HCT116 (cell line): ENCODE results near the gene SIL1. TPM values are rescaled to one million over a fixed set of nuclear protein-coding genes. Genes with fewer than 3 reads are reported as not detected.

Experiments
- ATAC-seq: fragments of 200-7000 bp; cut with Tn5 transposase; 2 replicates; pipeline ENCODE4 v1.9.1; 2020; ENCODE audit warnings: mild to moderate bottlenecking, moderate library complexity
- BruUV-seq: library from RNA; stranded (reverse); fragments of 400-500 nt; replicated peaks from 2 replicates; lab custom pipeline; 2021; lab: Mats Ljungman, UMichigan
- CTCF ChIA-PET: fragments of 300-600 bp; sonication (Branson Sonifier 250); formaldehyde crosslinking; loops from one replicate; lab custom pipeline; 2021; ENCODE audit warnings: antibody characterized with exemption; lab: Charles Lee
- POLR2A ChIA-PET: fragments of 300-600, 350-600 bp; sonication (Branson Sonifier 250); formaldehyde crosslinking; loops from one replicate; lab custom pipeline; 2021; ENCODE audit warnings: antibody characterized with exemption; lab: Charles Lee
- RAD21 ChIA-PET, 2 experiments: fragments of 300-600 bp; sonication (Branson Sonifier 250); formaldehyde crosslinking; loops; one replicate each; lab custom pipeline; 2023; ENCODE audit warnings: low total read pairs in 2 of 2; ENCODE audit not compliant: uncharacterized antibody in 2 of 2, unreplicated experiment in 2 of 2, low non-redundant PET in 1 of 2; lab: Charles Lee
- DNase-seq: peaks from one replicate; pipeline ENCODE4 v3.0.0-alpha.2; 2010; ENCODE audit warnings: low read depth, low spot score
- H2AFZ ChIP-seq: fragments of 200-600 bp; shearing (Covaris generic), sonication (generic); 2 replicates; pipeline ENCODE4 v1.6.1; 2017; ENCODE audit warnings: low read depth, mixed run types, mixed read lengths, antibody characterized with exemption, low read length; ENCODE audit not compliant: poor library complexity, severe bottlenecking
- H3K27ac ChIP-seq: 2 replicates; pipeline ENCODE4 v1.5.1; 2012; ENCODE audit warnings: low read depth, low read length
- H3K27me3 ChIP-seq: fragments of 200-600 bp; sonication (generic); 2 replicates; pipeline ENCODE4 v1.6.1; 2016; ENCODE audit warnings: mixed run types, low read length, mixed read lengths; ENCODE audit not compliant: insufficient read depth
- H3K36me3 ChIP-seq, 2 experiments: fragments of 200-500 bp in 1 of 2; fragments of 200-600 bp in 1 of 2; sonication (Bioruptor generic) in 1 of 2; sonication (generic) in 1 of 2; 2 replicates each; pipeline versions ENCODE4 v1.5.1 to v1.6.1; 2014 to 2016; ENCODE audit warnings: low read length in 2 of 2, inconsistent platforms in 1 of 2, mixed read lengths in 1 of 2, mixed run types in 1 of 2; ENCODE audit not compliant: insufficient read depth in 2 of 2, control insufficient read depth in 1 of 2
- H3K4me1 ChIP-seq, 2 experiments: fragments of 200-600 bp in 1 of 2; sonication (generic) in 1 of 2; 2 replicates each; pipeline versions ENCODE4 v1.5.1 to v1.6.1; 2012 to 2017; ENCODE audit warnings: low read length in 2 of 2, inconsistent platforms in 1 of 2, mild to moderate bottlenecking in 1 of 2, mixed read lengths in 1 of 2, mixed run types in 1 of 2, moderate library complexity in 1 of 2; ENCODE audit not compliant: insufficient read depth in 2 of 2, control insufficient read depth in 1 of 2
- H3K4me2 ChIP-seq: fragments of 200-600 bp; sonication (generic); 2 replicates; pipeline ENCODE4 v1.6.1; 2017; ENCODE audit warnings: mixed run types, low read length, mixed read lengths
- H3K4me3 ChIP-seq, 2 experiments: fragments of 200-600 bp in 1 of 2; sonication (generic) in 1 of 2; replicated peaks in 1 of 2; 2 replicates each; pipeline ENCODE4 v1.5.1; 2011 to 2016; ENCODE audit warnings: low read length in 2 of 2, control low read depth in 1 of 2, low read depth in 1 of 2, mild to moderate bottlenecking in 1 of 2, mixed read lengths in 1 of 2, mixed run types in 1 of 2
- H3K79me2 ChIP-seq: fragments of 200-600 bp; sonication (generic); 2 replicates; pipeline ENCODE4 v1.6.1; 2017; ENCODE audit warnings: mild to moderate bottlenecking, mixed run types, low read length, moderate library complexity, mixed read lengths; ENCODE audit not compliant: insufficient read depth
- H3K9ac ChIP-seq: fragments of 200-600 bp; sonication (generic); 2 replicates; pipeline ENCODE4 v1.6.1; 2016; ENCODE audit warnings: low read length, mixed read lengths
- H3K9me2 ChIP-seq: fragments of 200-600 bp; sonication (generic), shearing (Covaris generic); 2 replicates; pipeline ENCODE4 v1.6.1; 2017; ENCODE audit warnings: mixed run types, mild to moderate bottlenecking, moderate library complexity; ENCODE audit not compliant: insufficient read depth
- H3K9me3 ChIP-seq, 2 experiments: fragments of 200-500 bp in 1 of 2; fragments of 200-600 bp in 1 of 2; sonication (Bioruptor generic) in 1 of 2; sonication (generic) in 1 of 2; 2 replicates each; pipeline ENCODE4 v1.6.1; 2014 to 2017; ENCODE audit warnings: low read length in 2 of 2, mixed read lengths in 2 of 2, inconsistent platforms in 1 of 2, low read depth in 1 of 2, mild to moderate bottlenecking in 1 of 2, mixed run types in 1 of 2, moderate library complexity in 1 of 2; ENCODE audit not compliant: control insufficient read depth in 1 of 2, insufficient read depth in 1 of 2
- H4K20me1 ChIP-seq: fragments of 200-600 bp; sonication (generic), shearing (Covaris generic); 2 replicates; pipeline ENCODE4 v1.6.1; 2017; ENCODE audit warnings: mixed run types, mild to moderate bottlenecking, moderate library complexity; ENCODE audit not compliant: insufficient read depth
- CEBPB ChIP-seq: IDR thresholded peaks from 2 replicates; pipeline ENCODE4 v1.6.1; 2012; ENCODE audit warnings: low read depth
- EGR1 ChIP-seq: IDR thresholded peaks from 2 replicates; pipeline ENCODE4 v1.6.1; 2012; ENCODE audit warnings: low read depth
- EZH2 ChIP-seq: fragments of 200-600 bp; sonication (generic); IDR thresholded peaks from 2 replicates; pipeline ENCODE4 v1.6.1; 2017; ENCODE audit warnings: antibody characterized with exemption, mixed run types
- EZH2phosphoT487 ChIP-seq: fragments of 200-600 bp; IDR thresholded peaks from 2 replicates; pipeline ENCODE4 v1.6.1; 2018; ENCODE audit warnings: antibody characterized with exemption, borderline replicate concordance
- FOSL1 ChIP-seq: IDR thresholded peaks from 2 replicates; pipeline ENCODE4 v1.6.1; 2012; ENCODE audit warnings: low read depth
- POLR2A ChIP-seq: IDR thresholded peaks from 2 replicates; pipeline ENCODE4 v1.7.0; 2011; ENCODE audit warnings: borderline replicate concordance; ENCODE audit not compliant: insufficient read depth, insufficient read length; ENCODE audit errors: extremely low read depth
- POLR2AphosphoS5 ChIP-seq: IDR thresholded peaks from 2 replicates; pipeline ENCODE4 v1.6.1; 2011; ENCODE audit warnings: mild to moderate bottlenecking, low read depth, low read length, moderate library complexity
- SIN3A ChIP-seq: IDR thresholded peaks from 2 replicates; pipeline ENCODE4 v1.6.1; 2012; ENCODE audit warnings: low read depth
- SP1 ChIP-seq: IDR thresholded peaks from 2 replicates; pipeline ENCODE4 v1.6.1; 2012; ENCODE audit warnings: low read depth
- TCF7L2 ChIP-seq: IDR thresholded peaks from 2 replicates; pipeline ENCODE4 v1.7.0; 2011; ENCODE audit warnings: borderline replicate concordance, inconsistent platforms; ENCODE audit not compliant: insufficient read depth, insufficient read length; ENCODE audit errors: extremely low read depth
- YY1 ChIP-seq: IDR thresholded peaks from 2 replicates; pipeline ENCODE4 v1.6.1; 2011; ENCODE audit warnings: low read length, low read depth, moderate library complexity, mild to moderate bottlenecking; ENCODE audit not compliant: insufficient replicate concordance; ENCODE audit errors: extremely low read depth
- ZFX ChIP-seq: fragments of 450-650 bp; IDR thresholded peaks from 2 replicates; pipeline ENCODE4 v1.6.1; 2017
- ZNF274 ChIP-seq: fragments of 200-500 bp; sonication (Bioruptor generic); IDR thresholded peaks from 2 replicates; pipeline ENCODE4 v1.6.1; 2014; ENCODE audit warnings: mild to moderate bottlenecking, low read depth, low read length, inconsistent platforms
- intact Hi-C: fragments of 100-400 bp; cut with micrococcal nuclease; formaldehyde crosslinking; loops from 2 replicates; pipeline ENCODE4 v1.10.0; 2022
- total RNA-seq: library from RNA; stranded (reverse); gene quantifications from one replicate; pipeline ENCODE4 v1.2.1, GENCODE V29; 2021; ENCODE audit not compliant: unreplicated experiment
- TF ChIP-seq, protein P1 (sequence below): IDR thresholded peaks from 2 replicates; pipeline ENCODE4 v1.6.1; 2012
- TF ChIP-seq, protein P2 (sequence below): IDR thresholded peaks from 2 replicates; pipeline ENCODE4 v1.6.1; 2012; ENCODE audit warnings: low read depth

The SIL1 gene
- total RNA-seq, 1 experiment from 2014 or later: 34.0 TPM

DNA sequence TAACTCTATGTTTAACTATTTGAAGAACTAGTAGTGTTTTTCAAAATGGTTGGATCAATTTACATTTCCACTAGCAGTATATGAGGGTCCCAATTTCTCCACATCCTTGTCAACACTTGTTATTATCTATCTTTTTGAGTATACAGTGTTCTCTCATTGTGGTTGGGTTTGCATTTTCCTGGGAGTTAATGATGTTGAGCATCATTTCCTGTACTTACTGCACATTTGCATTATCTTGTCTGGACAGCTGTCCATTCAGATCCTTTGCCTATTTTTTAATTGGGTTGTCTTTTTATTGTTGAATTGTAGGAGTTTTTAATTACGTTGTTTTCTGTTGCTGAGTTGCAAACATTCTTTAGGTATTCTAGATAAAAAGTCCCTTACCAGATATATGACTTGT lies 219.6 kb downstream of the SIL1 start:
- CTCF ChIA-PET: no interaction called here
- no TSS peak for BruUV-seq
- no peak overlapping the region for H3K4me3 ChIP-seq
- H3K4me1 ChIP-seq: peaks cover 0 to 15% of the 10 kb centered on the region in 2 experiments; a peak in 2 of 4 replicates
- no peaks in the 10 kb centered on the region for H3K79me2 ChIP-seq
- H3K27me3 ChIP-seq: no peaks in the 10 kb centered on the region
- H3K9me2 ChIP-seq: no peaks in the 10 kb centered on the region
- H3K9ac ChIP-seq: no peak overlapping the region
- H3K4me2 ChIP-seq: peak overlapping the region; percentile 13; the same call in 1 of the 2 replicates
- H3K9me3 ChIP-seq: no peaks in the 10 kb centered on the region
- H3K36me3 ChIP-seq: no peaks in the 10 kb centered on the region
- POLR2A ChIA-PET: no interaction called here
- intact Hi-C loops: no loop called here
- no peaks in the 10 kb centered on the region for H4K20me1 ChIP-seq
- no peak for DNase-seq
- ATAC-seq: no peak
- RAD21 ChIA-PET: no interaction called here
- TF ChIP-seq SIN3A (no peak), YY1 (no peak), CEBPB (no peak), POLR2A (no peak), TCF7L2 (no peak), FOSL1 (no peak), ZFX (no peak)
- H2AFZ ChIP-seq: no peak overlapping the region
- H3K27ac ChIP-seq: no peak overlapping the region

DNA sequence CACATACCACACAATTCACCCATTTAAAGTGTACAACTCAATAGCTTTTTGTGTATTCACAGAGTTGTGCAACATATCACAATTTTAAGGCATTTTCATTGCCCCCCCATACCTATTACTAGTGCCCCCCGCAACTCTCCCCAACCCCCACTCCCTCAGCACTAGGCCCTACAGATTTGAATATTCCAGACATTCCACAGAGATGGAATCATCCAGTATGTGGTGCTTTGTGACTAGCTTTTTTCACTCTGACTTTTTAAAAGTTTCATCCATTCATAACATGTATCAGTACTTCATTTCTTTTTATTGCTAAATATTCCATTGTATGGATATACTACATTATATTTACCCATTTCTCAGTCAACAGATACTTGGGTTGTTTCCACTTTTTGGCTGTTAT lies 220.1 kb downstream of the SIL1 start:
- H3K36me3 ChIP-seq: no peaks in the 10 kb centered on the region
- H3K27ac ChIP-seq: no peak overlapping the region
- 0 out of 2 replicates have a peak overlapping the region, but pooled peaks have one; percentile 13 for H3K4me2 ChIP-seq
- peaks cover 0 to 15% of the 10 kb centered on the region in 2 experiments; a peak in 2 of 4 replicates for H3K4me1 ChIP-seq
- no peak overlapping the region for H3K4me3 ChIP-seq
- ChIA-PET RAD21 (no interaction called here), CTCF (no interaction called here), POLR2A (no interaction called here)
- H4K20me1 ChIP-seq: no peaks in the 10 kb centered on the region
- no peaks in the 10 kb centered on the region for H3K27me3 ChIP-seq
- DNase-seq: no peak
- no peaks in the 10 kb centered on the region for H3K9me3 ChIP-seq
- no peak overlapping the region for H3K9ac ChIP-seq
- no TSS peak for BruUV-seq
- no peak for TF ChIP-seq ZNF274
- TF ChIP-seq FOSL1: no peak
- no peak for TF ChIP-seq CEBPB
- TF ChIP-seq SIN3A: no peak
- TF ChIP-seq TCF7L2: no peak
- TF ChIP-seq, protein P1, sequence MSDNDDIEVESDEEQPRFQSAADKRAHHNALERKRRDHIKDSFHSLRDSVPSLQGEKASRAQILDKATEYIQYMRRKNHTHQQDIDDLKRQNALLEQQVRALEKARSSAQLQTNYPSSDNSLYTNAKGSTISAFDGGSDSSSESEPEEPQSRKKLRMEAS: no peak
- TF ChIP-seq SP1: no peak
- TF ChIP-seq, protein P2, sequence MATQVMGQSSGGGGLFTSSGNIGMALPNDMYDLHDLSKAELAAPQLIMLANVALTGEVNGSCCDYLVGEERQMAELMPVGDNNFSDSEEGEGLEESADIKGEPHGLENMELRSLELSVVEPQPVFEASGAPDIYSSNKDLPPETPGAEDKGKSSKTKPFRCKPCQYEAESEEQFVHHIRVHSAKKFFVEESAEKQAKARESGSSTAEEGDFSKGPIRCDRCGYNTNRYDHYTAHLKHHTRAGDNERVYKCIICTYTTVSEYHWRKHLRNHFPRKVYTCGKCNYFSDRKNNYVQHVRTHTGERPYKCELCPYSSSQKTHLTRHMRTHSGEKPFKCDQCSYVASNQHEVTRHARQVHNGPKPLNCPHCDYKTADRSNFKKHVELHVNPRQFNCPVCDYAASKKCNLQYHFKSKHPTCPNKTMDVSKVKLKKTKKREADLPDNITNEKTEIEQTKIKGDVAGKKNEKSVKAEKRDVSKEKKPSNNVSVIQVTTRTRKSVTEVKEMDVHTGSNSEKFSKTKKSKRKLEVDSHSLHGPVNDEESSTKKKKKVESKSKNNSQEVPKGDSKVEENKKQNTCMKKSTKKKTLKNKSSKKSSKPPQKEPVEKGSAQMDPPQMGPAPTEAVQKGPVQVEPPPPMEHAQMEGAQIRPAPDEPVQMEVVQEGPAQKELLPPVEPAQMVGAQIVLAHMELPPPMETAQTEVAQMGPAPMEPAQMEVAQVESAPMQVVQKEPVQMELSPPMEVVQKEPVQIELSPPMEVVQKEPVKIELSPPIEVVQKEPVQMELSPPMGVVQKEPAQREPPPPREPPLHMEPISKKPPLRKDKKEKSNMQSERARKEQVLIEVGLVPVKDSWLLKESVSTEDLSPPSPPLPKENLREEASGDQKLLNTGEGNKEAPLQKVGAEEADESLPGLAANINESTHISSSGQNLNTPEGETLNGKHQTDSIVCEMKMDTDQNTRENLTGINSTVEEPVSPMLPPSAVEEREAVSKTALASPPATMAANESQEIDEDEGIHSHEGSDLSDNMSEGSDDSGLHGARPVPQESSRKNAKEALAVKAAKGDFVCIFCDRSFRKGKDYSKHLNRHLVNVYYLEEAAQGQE: no peak
- no peak for TF ChIP-seq EZH2phosphoT487
- no peak for TF ChIP-seq POLR2A
- no peak for TF ChIP-seq EGR1
- no peak for TF ChIP-seq EZH2
- no peak for TF ChIP-seq POLR2AphosphoS5
- TF ChIP-seq, all 23 proteins: peak for 0
- Histone ChIP-seq H2AFZ (no peak overlapping the region), H3K9me2 (no peaks in the 10 kb centered on the region), H3K79me2 (no peaks in the 10 kb centered on the region)
- no peak for ATAC-seq
- intact Hi-C loops: no loop called here
